ENCODE data around the gene SLCO3A1.

GRCh38 chr15:91862891-91863504 is 9.5 kb downstream of the SLCO3A1 start:
- no peak for TF ChIP-seq CTCF (IDR thresholded peaks at IDR 0.05)
- no peak for TF ChIP-seq POLR2A (IDR thresholded peaks at IDR 0.05)
